Measurements from ENCODE around the gene ANKS1A.

Gene ANKS1A

GRCh38 chr6:35064757-35065440 lies 175.8 kb downstream of the ANKS1A start:
- peaks cover 19% of the 10 kb centered on the region for H3K4me1 Mint-ChIP-seq
- no peak overlapping the region for H3K4me3 Mint-ChIP-seq
- no peak for TF ChIP-seq CTCF (IDR thresholded peaks at IDR 0.05)
- peaks cover 8% of the 10 kb centered on the region for H3K27me3 Mint-ChIP-seq (ENCODE audit: low read depth, poor library complexity)
- H3K9me3 Mint-ChIP-seq: no peaks in the 10 kb centered on the region
- no peak for DNase-seq
- H3K27ac Mint-ChIP-seq: no peak overlapping the region
- no peaks in the 10 kb centered on the region for H3K36me3 Mint-ChIP-seq (ENCODE audit: low read depth)

GRCh38 chr6:35065441-35065800 lies 176.4 kb downstream of the ANKS1A start:
- DNase-seq: no peak
- H3K4me1 Mint-ChIP-seq: peaks cover 16% of the 10 kb centered on the region
- H3K9me3 Mint-ChIP-seq: no peaks in the 10 kb centered on the region
- H3K27ac Mint-ChIP-seq: no peak overlapping the region
- no peak overlapping the region for H3K4me3 Mint-ChIP-seq
- peaks cover 8% of the 10 kb centered on the region for H3K27me3 Mint-ChIP-seq (ENCODE audit: low read depth, poor library complexity)
- no peaks in the 10 kb centered on the region for H3K36me3 Mint-ChIP-seq (ENCODE audit: low read depth)
- TF ChIP-seq CTCF (IDR thresholded peaks at IDR 0.05): no peak

GRCh38 chr6:35065870-35066269 lies 176.8 kb downstream of the ANKS1A start:
- no peak overlapping the region for H3K27ac Mint-ChIP-seq
- no peak overlapping the region for H3K4me3 Mint-ChIP-seq
- TF ChIP-seq CTCF (IDR thresholded peaks at IDR 0.05): no peak
- peaks cover 16% of the 10 kb centered on the region for H3K4me1 Mint-ChIP-seq
- DNase-seq: no peak
- H3K9me3 Mint-ChIP-seq: no peaks in the 10 kb centered on the region
- H3K36me3 Mint-ChIP-seq (ENCODE audit: low read depth): peaks cover 4% of the 10 kb centered on the region
- peaks cover 8% of the 10 kb centered on the region for H3K27me3 Mint-ChIP-seq (ENCODE audit: low read depth, poor library complexity)

GRCh38 chr6:35067234-35067633 lies 178.2 kb downstream of the ANKS1A start:
- H3K4me3 Mint-ChIP-seq: no peak overlapping the region
- H3K27ac Mint-ChIP-seq: peak overlapping the region; percentile 72
- no peak for TF ChIP-seq CTCF (IDR thresholded peaks at IDR 0.05)
- H3K9me3 Mint-ChIP-seq: no peaks in the 10 kb centered on the region
- H3K36me3 Mint-ChIP-seq (ENCODE audit: low read depth): peaks cover 8% of the 10 kb centered on the region
- peaks cover 8% of the 10 kb centered on the region for H3K27me3 Mint-ChIP-seq (ENCODE audit: low read depth, poor library complexity)
- no peak for DNase-seq
- peaks cover 16% of the 10 kb centered on the region for H3K4me1 Mint-ChIP-seq

- Mint-ChIP-seq H3K9me3 (no peaks in the 10 kb centered on the region), H3K27me3 (ENCODE audit: low read depth, poor library complexity) (peaks cover 8% of the 10 kb centered on the region), H3K36me3 (ENCODE audit: low read depth) (peaks cover 8% of the 10 kb centered on the region), H3K27ac (peak overlapping the region; percentile 64), H3K4me1 (peaks cover 16% of the 10 kb centered on the region), H3K4me3 (no peak overlapping the region)
- no peak for DNase-seq
- TF ChIP-seq CTCF (IDR thresholded peaks at IDR 0.05): no peak
These were observed 179.2 kb downstream of the ANKS1A start for GRCh38 chr6:35068206-35068605.

- no peak for DNase-seq
- peaks cover 12% of the 10 kb centered on the region for H3K4me1 Mint-ChIP-seq
- H3K27ac Mint-ChIP-seq: peak overlapping the region; percentile 64
- no peak for TF ChIP-seq CTCF (IDR thresholded peaks at IDR 0.05)
- H3K36me3 Mint-ChIP-seq (ENCODE audit: low read depth): peaks cover 8% of the 10 kb centered on the region
- no peaks in the 10 kb centered on the region for H3K9me3 Mint-ChIP-seq
- H3K27me3 Mint-ChIP-seq (ENCODE audit: low read depth, poor library complexity): peaks cover 8% of the 10 kb centered on the region
- no peak overlapping the region for H3K4me3 Mint-ChIP-seq
These were observed 179.6 kb downstream of the ANKS1A start for GRCh38 chr6:35068644-35069043.
